Naive B cell (primary cell): ENCODE results near the gene ZSCAN10. TPM values are rescaled to one million over a fixed set of nuclear protein-coding genes. Genes with fewer than 3 reads are reported as not detected.
A peak's percentile ranks its signal among the peaks of the same experiment; 100 is the strongest.
"Not testable (repeated sequence)": the region's sequence is repeated elsewhere in the genome, so short reads cannot be mapped to it uniquely, and the experiment has no call there.

Experiments used
- ATAC-seq, 2 donors: fragments of 150-1000 bp; cut with Tn5 transposase; 2 replicates each; pipeline ENCODE4 v1.10.0; 2021; ENCODE audit warnings: low read depth in 2 of 2, mild to moderate bottlenecking in 2 of 2, moderate library complexity in 2 of 2
- DNase-seq: peaks from one replicate; pipeline ENCODE4 v3.0.0; 2022
- H3K27ac Mint-ChIP-seq, 6 donors: one replicate each; pipeline ENCODE4 v1.8.0; 2020 to 2022; ENCODE audit warnings: mild to moderate bottlenecking in 6 of 6, mixed read lengths in 6 of 6, moderate library complexity in 5 of 6, inconsistent platforms in 2 of 6
- H3K27me3 Mint-ChIP-seq, 3 donors: one replicate each; pipeline ENCODE4 v1.8.0; 2021 to 2022; ENCODE audit warnings: mixed read lengths in 3 of 3, mild to moderate bottlenecking in 1 of 3
- H3K36me3 Mint-ChIP-seq, 2 donors: one replicate each; pipeline ENCODE4 v1.8.0; 2020 to 2022; ENCODE audit warnings: mixed read lengths in 2 of 2, inconsistent platforms in 1 of 2, mild to moderate bottlenecking in 1 of 2
- H3K4me1 Mint-ChIP-seq, 3 donors: one replicate each; pipeline ENCODE4 v1.8.0; 2020 to 2022; ENCODE audit warnings: mixed read lengths in 3 of 3, inconsistent platforms in 1 of 3, mild to moderate bottlenecking in 1 of 3, moderate library complexity in 1 of 3
- H3K4me3 Mint-ChIP-seq, 8 donors: one replicate each; pipeline ENCODE4 v1.8.0; 2020 to 2022; ENCODE audit warnings: mild to moderate bottlenecking in 8 of 8, mixed read lengths in 8 of 8, moderate library complexity in 8 of 8, inconsistent platforms in 2 of 8
- H3K9me3 Mint-ChIP-seq, 7 donors: one replicate each; pipeline ENCODE4 v1.8.0; 2020 to 2022; ENCODE audit warnings: mixed read lengths in 7 of 7, mild to moderate bottlenecking in 5 of 7, inconsistent platforms in 2 of 7, moderate library complexity in 1 of 7
- polyA plus RNA-seq, 6 donors: library from polyadenylated mRNA; unstranded; fragments of 300-500 nt; fragmentation: Illumina TruSeq; gene quantifications; one replicate each; pipeline ENCODE4 v1.2.3, GENCODE V29; 2021; ENCODE audit warnings: low read depth in 6 of 6

ZSCAN10 gene
- polyA plus RNA-seq, 6 donors from 2014 or later, result not detected

DNA sequence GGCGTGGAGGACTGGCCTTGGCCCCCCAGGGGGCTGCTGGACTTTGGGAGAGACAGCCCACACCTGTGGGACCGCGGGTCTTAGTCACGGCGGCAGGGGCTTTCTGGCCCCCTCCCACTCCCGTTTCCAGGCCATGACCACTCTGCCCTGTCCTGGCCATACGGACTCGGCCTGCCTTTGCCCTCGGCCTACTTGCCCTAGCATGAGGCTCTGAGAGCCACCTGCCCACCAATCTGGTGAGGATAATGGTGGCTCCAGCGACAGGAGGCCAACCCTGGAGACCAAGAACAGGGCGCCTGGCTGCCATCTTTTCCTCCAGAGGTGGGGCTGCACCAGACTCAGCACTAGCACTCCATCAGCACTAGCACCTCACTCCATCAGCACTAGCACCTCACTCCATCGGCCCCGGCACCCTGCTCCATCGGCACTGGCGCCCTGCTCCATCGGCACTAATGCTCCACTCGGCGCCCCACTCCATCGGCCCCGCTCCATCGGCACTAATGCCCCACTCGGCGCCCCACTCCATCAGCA is 42.8 kb upstream of the ZSCAN10 start:
- Mint-ChIP-seq H3K27me3 (peaks cover 0 to 5% (median 0%) of the 10 kb centered on the region in 3 donors), H3K36me3 (peaks cover 6 to 8% of the 10 kb centered on the region in 2 donors), H3K9me3 (peaks cover 0 to 1% (median 0%) of the 10 kb centered on the region in 7 donors), H3K4me1 (peaks cover 3 to 8% (median 8%) of the 10 kb centered on the region in 3 donors), H3K4me3 (peak overlapping the region in 2 of 8 donors; percentile 26 to 58), H3K27ac (peak overlapping the region in 1 of 6 donors; percentile 73)
- ATAC-seq, result no peak
- no peak for DNase-seq

DNA sequence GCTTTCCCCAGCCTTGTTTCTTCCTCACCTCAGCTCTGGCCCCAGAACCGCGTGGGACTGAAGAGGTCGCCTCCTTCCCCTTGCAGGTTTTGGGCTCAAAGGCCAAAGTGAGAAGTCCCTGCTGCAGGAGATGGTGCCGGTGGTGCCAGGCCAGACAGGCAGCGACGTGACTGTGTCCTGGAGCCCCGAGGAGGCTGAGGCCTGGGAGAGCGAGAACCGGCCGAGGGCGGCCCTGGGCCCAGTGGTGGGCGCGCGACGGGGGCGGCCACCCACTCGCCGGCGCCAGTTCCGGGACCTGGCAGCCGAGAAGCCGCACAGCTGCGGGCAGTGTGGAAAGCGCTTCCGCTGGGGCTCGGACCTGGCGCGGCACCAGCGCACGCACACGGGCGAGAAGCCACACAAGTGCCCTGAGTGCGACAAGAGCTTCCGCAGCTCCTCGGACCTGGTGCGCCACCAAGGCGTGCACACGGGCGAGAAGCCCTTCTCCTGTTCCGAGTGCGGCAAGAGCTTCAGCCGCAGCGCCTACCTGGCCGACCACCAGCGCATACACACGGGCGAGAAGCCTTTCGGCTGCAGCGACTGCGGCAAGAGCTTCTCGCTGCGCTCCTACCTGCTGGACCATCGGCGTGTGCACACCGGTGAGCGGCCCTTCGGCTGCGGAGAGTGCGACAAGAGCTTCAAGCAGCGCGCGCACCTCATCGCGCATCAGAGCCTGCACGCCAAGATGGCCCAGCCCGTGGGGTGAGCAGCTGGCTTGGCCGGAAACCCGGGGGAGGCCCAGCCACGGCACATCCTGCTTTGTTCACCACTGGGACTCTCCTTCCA is 41.7 kb upstream of the ZSCAN10 start:
- no peak for DNase-seq
- peaks cover 6 to 8% of the 10 kb centered on the region in 2 donors for H3K36me3 Mint-ChIP-seq
- H3K27me3 Mint-ChIP-seq, result peaks cover 0 to 5% (median 0%) of the 10 kb centered on the region in 3 donors
- H3K4me1 Mint-ChIP-seq, result peaks cover 8 to 11% (median 8%) of the 10 kb centered on the region in 3 donors
- H3K4me3 Mint-ChIP-seq, result peak overlapping the region in 1 of 8 donors; percentile 26
- peaks cover 0 to 1% (median 0%) of the 10 kb centered on the region in 7 donors for H3K9me3 Mint-ChIP-seq
- peak overlapping the region in 1 of 6 donors; percentile 81 for H3K27ac Mint-ChIP-seq
- no peak for ATAC-seq

DNA sequence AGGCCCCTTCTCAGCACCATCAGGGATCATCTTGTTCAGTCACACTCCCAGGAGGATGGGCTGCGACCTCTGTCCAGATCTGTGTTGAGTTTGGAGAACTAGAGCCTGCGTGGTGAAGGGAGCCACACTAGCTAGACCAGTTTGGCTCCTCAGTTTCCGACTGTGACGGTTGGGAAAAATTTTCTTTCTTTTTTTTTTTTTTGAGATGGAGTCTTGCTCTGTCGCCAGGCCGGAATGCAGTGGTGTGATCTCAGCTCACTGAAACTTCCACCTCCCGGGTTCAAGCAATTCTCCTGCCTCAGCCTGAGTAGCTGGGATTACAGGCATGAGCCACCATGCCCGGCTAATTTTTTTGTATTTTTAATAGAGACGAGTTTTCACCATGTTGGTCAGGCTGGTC is 40.5 kb upstream of the ZSCAN10 start:
- DNase-seq, H3K27ac Mint-ChIP-seq, H3K27me3 Mint-ChIP-seq, ATAC-seq, H3K9me3 Mint-ChIP-seq, H3K36me3 Mint-ChIP-seq, H3K4me3 Mint-ChIP-seq: not testable (repeated sequence)
- peaks cover 8 to 14% (median 12%) of the 10 kb centered on the region in 3 donors for H3K4me1 Mint-ChIP-seq

DNA sequence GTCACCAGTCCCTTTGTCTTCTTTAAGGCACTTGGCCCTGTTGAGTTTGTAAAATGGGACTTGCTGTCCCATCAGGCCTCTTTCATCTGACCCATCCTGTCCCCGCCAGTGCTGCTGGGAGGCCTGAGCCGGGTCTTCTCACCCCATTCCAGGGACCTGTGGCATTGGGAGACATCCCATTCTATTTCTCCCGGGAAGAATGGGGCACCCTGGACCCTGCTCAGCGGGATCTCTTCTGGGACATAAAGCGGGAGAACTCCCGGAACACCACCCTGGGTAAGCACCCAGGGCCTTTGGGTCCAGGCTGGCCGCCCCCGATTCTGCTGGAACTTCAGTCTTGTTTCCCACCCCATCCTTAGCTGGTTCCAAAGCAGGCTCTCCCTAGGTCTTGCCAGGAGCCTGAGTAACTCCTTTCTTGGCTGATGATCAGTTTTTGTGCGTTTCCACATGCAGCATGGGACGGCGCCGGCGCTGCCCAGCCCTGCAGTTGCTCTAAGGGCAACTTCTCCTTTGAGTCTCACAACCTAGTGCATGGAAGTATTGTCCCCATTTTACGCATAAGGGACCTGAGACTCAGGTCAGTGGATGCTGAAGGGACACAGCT is 39.8 kb upstream of the ZSCAN10 start:
- Mint-ChIP-seq H3K36me3 (peaks cover 6 to 8% of the 10 kb centered on the region in 2 donors), H3K27me3 (no peaks in the 10 kb centered on the region), H3K9me3 (peaks cover 0 to 1% (median 0%) of the 10 kb centered on the region in 7 donors), H3K27ac (no peak overlapping the region), H3K4me3 (peak overlapping the region in 1 of 8 donors; percentile 36), H3K4me1 (peaks cover 10 to 20% (median 14%) of the 10 kb centered on the region in 3 donors)
- ATAC-seq, result no peak
- DNase-seq, result no peak

DNA sequence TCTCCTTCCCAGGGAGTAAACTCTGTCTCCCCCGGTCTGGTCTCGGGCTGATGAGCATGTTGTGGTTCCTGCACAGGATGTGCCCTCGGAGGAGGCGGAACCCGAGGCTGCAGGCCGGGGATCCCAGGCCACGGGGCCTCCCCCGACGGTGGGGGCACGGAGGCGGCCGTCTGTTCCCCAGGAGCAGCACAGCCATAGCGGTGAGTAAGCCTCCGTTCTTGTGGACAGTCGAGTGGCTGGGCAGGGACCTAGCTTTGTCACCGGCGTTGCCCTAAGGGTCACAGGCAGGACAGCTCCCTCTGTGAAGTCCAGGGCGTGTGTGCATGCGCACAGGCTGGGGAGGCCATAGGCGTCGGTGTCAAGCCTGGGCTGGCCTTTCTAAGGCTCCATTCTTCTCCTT is 39.2 kb upstream of the ZSCAN10 start:
- Mint-ChIP-seq H3K4me1 (peaks cover 12 to 24% (median 17%) of the 10 kb centered on the region in 3 donors), H3K36me3 (peaks cover 6 to 8% of the 10 kb centered on the region in 2 donors), H3K4me3 (peak overlapping the region in 1 of 8 donors; percentile 36), H3K27me3 (no peaks in the 10 kb centered on the region), H3K27ac (no peak overlapping the region), H3K9me3 (peaks cover 0 to 1% (median 0%) of the 10 kb centered on the region in 7 donors)
- DNase-seq (no peak), ATAC-seq (no peak)

DNA sequence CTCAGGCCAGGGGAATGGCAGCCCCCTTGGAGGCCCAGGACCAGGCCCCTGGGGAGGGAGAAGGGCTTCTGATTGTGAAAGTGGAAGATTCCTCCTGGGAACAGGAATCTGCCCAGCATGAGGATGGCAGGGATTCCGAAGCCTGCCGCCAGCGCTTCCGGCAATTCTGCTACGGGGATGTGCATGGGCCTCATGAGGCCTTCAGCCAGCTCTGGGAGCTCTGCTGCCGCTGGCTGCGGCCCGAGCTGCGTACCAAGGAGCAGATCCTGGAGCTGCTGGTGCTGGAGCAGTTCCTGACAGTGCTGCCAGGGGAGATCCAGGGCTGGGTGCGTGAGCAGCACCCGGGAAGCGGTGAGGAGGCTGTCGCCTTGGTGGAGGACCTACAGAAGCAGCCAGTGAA is 38.2 kb upstream of the ZSCAN10 start:
- H3K4me1 Mint-ChIP-seq, result peaks cover 9 to 33% (median 24%) of the 10 kb centered on the region in 3 donors
- DNase-seq, result no peak
- H3K27ac Mint-ChIP-seq, result no peak overlapping the region
- no peaks in the 10 kb centered on the region for H3K27me3 Mint-ChIP-seq
- peak overlapping the region in 3 of 8 donors; percentile 21 to 45 (median 36) for H3K4me3 Mint-ChIP-seq
- peaks cover 3 to 4% of the 10 kb centered on the region in 2 donors for H3K36me3 Mint-ChIP-seq
- no peak for ATAC-seq
- H3K9me3 Mint-ChIP-seq, result no peaks in the 10 kb centered on the region

DNA sequence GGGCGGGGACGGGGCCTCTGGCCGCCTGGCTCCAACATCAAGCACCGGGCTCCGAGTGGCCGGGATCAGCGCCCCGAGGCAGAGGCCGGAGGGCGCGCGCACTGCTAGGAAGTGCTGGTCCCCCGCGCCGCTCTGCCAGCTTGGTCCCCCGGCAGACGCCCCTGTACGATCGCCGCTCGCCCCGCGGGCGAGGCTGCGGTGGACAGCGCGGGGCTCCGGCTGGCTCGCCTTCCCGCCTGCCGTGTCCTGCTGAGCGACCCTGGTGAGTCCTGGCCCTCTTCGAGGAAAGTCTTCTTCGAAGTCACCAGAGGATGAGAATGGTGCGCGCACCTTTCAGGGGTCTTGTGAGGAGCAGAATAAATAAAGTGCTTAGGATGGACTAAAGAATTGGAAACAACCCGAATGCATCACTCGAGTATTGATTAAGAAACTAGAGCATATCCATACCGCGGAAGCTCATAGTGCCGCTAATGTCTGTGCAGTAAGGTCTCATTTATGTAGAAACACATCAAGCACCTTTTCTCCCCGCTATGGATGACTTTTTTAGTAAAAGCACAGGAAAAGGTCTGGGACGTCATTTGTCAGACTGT is 36.1 kb upstream of the ZSCAN10 start:
- ATAC-seq, result no peak
- Mint-ChIP-seq H3K9me3 (no peaks in the 10 kb centered on the region), H3K4me3 (peak overlapping the region; percentile 88 to 99 (median 94)), H3K36me3 (no peaks in the 10 kb centered on the region), H3K4me1 (peaks cover 4 to 40% (median 24%) of the 10 kb centered on the region in 3 donors), H3K27ac (peak overlapping the region in 5 of 6 donors; percentile 41 to 90 (median 84)), H3K27me3 (no peaks in the 10 kb centered on the region)
- DNase-seq, result no peak

DNA sequence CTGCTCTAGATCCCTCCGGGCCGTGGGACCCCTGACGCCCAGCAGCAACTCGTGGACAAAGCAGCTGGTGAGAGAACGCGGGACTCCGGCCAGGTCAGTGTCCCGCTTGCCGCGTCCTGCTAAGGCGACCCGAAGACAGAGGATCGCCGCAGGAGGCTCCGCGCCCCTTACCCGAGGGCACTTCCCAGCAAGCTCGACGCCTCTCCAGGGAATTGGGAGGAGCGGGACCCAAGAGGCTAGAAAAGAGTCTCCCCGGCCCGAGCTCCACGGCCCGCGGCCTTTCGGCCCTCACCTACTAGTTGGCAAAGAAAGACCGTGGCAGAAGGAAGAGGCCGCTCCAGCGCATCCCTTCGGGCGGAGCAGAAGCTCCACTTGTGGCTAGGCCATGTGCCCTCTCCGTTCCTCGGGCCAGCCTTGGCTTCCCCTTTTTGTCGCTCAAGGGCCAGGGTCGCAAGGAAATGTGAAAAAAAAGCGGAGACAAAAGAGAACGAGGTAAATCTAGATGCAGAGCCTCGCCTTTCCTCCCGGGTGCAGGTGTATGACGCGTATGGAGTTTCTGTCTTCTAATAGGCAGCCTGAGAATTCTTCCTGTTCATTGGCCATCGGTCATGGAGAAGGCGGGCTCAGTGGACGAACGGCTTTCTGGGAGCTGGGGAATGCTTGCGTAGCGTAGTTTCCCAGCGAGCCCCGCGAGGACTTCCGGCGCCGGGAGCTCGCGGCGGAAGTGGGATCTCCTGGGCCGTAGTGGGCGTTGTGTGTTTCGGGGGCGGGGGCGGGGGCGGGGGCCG is 35.4 kb upstream of the ZSCAN10 start, which contains the start of gene ZNF213:
ZNF213 (plus strand) TSS at position 692 of the 788 bp plus-strand sequence. CDS start 2,252 bp downstream, outside the sequence.
- ATAC-seq (peak; percentile 95 to 97), DNase-seq (peak; percentile 95)
- Mint-ChIP-seq H3K4me1 (peaks cover 8 to 44% (median 29%) of the 10 kb centered on the region in 3 donors), H3K27me3 (no peaks in the 10 kb centered on the region), H3K9me3 (no peaks in the 10 kb centered on the region), H3K36me3 (no peaks in the 10 kb centered on the region), H3K27ac (peak within 1 kb of the TSS; percentile 90 to 98 (median 96)), H3K4me3 (peak within 1 kb of the TSS; percentile 88 to 100 (median 96))

DNA sequence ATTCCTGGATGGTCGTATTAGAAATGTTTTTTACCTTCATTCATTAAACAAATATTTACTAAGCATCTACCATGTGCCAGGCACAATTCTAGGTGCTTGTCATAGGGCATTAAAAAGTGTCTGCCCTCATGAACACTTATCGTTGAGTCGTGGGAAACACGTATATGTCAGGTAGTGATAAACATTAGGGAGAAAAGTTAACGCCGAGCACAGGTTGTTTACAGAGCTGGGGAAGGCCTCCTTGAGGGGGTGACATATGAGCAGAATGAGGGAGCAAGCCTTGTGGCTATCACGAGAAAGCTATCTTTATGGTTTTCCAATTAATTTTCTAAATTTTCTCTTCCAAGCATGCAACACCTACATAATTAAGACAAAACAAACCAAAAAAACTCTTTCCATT is 34.8 kb upstream of the ZSCAN10 start:
- Mint-ChIP-seq H3K4me1 (peaks cover 10 to 50% (median 35%) of the 10 kb centered on the region in 3 donors), H3K9me3 (no peaks in the 10 kb centered on the region), H3K4me3 (peak overlapping the region; percentile 88 to 100 (median 96)), H3K27me3 (no peaks in the 10 kb centered on the region), H3K36me3 (no peaks in the 10 kb centered on the region), H3K27ac (peak overlapping the region; percentile 90 to 98 (median 96))
- no peak for DNase-seq
- ATAC-seq, result no peak

DNA sequence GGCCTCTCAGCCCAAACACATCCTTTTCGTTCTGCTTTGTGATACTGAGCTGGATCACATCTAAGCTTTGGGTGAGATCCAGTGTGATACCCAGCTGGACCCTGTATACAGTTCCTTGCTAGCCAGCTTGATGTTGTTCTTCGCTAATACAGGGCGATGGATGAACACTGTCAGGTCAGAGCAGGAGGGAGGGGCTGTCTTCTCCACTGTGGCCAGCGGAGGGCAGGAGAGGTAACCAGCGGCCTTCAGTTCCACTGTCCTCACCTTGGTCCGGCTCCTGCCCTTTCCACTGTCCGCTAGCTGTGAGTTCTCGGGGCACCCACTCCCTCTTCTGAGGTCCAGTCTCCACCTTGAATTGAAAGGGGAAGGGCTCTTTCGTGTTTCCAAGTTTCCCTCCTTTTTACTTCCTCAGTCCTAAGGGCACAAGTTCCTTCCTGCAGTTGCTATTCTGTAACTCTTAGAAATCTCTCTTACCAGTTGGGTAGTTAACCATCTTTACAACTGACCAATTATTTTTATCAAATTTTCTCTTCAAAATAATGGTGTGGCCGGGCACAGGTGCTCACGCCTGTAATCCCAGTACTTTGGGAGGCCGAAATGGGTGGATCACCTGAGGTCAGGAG is 32.8 kb upstream of the ZSCAN10 start:
- H3K36me3 Mint-ChIP-seq, result no peaks in the 10 kb centered on the region
- peak overlapping the region in 1 of 8 donors; percentile 88 for H3K4me3 Mint-ChIP-seq
- H3K27me3 Mint-ChIP-seq, result no peaks in the 10 kb centered on the region
- no peaks in the 10 kb centered on the region for H3K9me3 Mint-ChIP-seq
- ATAC-seq, result no peak
- DNase-seq, result no peak
- H3K27ac Mint-ChIP-seq, result peak overlapping the region in 3 of 6 donors; percentile 6 to 62 (median 22)
- peaks cover 11 to 66% (median 35%) of the 10 kb centered on the region in 3 donors for H3K4me1 Mint-ChIP-seq

DNA sequence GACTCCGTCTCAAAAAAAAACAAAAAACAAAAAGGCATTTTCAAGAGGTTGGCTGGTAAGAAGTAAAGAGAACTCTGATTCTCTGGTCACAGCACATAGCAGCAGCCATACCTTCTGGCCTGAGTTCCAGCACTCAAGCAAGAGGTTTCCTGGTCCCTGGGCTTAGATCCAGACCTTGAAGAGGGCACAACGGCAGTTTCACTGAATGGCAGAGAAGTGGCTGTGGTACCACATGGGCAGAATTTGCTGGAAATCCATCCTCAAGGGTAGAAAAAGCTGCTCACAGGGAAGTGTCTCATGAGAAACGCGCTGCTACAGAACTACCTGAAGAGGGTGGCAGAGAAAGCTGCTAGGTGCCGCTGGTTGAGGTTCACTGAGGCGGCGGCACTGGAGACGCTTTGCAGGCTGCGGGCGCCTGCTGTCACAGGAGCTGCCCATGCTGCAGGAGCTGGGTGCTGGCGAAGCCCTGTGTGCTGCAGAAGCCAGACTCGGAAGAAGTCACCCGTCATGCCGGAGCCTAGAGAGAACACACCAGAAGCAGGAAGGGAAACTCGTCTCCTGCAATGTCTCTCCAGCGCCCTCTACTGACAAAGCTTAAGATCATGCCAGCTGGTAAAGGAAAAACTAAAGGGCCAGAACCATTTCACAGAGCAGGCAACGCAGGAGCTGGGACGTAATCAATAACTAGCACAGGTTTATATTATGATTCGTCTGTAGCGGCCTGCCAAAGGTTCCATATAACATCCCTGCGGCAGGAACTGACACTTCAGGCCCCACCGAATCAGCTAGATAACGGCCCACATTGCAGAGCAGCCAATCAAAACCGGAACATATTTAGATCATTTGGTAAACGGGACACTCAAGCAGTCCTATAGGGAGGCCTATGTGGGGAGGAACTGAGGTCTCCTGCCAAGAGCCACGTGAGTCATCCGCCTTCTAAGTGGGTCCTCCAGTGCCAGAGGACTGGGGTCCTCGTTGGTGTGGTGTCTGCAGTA is 30.3 kb upstream of the ZSCAN10 start:
- peaks cover 18 to 66% (median 35%) of the 10 kb centered on the region in 3 donors for H3K4me1 Mint-ChIP-seq
- DNase-seq (peak; percentile 85), ATAC-seq (peak; percentile 73 to 78)
- H3K9me3 Mint-ChIP-seq, result no peaks in the 10 kb centered on the region
- H3K4me3 Mint-ChIP-seq, result peak overlapping the region; percentile 85 to 97 (median 94)
- no peaks in the 10 kb centered on the region for H3K36me3 Mint-ChIP-seq
- H3K27me3 Mint-ChIP-seq, result no peaks in the 10 kb centered on the region
- H3K27ac Mint-ChIP-seq, result peak overlapping the region; percentile 24 to 93 (median 76)
